ENCODE data around the gene KIF5C. TPM values are rescaled to one million over a fixed set of nuclear protein-coding genes. Genes with fewer than 3 reads are reported as not detected.

The KIF5C gene
- total RNA-seq, 1 donor from 2014 or later: 38.9 TPM

DNA sequence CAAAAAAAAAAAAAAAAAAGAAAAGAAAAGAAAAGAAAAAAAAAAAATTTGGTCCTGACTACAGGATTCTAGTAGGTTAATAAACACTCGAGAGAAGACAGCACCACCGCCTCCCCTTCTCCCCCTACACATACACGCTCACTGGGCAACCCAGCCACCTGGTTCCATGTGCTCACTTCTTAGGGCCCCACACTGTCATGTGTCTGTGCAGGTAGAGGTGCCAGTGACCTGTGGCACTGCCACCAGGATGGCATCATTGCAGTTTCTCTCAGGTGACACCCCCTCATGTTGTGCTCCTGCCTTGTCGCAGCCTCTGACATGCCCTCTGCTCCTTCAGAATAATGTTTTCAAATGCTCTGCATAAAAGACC lies 123.8 kb downstream of the KIF5C start:
- H3K4me3 Mint-ChIP-seq: no peak overlapping the region
- H3K4me1 Mint-ChIP-seq (ENCODE audit: unreplicated experiment): peaks cover 16% of the 10 kb centered on the region
- DNase-seq (ENCODE audit: extremely low spot score, unreplicated experiment): no peak
- no peaks in the 10 kb centered on the region for H3K27me3 Mint-ChIP-seq
- H3K9me3 Mint-ChIP-seq: no peaks in the 10 kb centered on the region
- H3K27ac Mint-ChIP-seq: no peak overlapping the region
- TF ChIP-seq, protein P1, sequence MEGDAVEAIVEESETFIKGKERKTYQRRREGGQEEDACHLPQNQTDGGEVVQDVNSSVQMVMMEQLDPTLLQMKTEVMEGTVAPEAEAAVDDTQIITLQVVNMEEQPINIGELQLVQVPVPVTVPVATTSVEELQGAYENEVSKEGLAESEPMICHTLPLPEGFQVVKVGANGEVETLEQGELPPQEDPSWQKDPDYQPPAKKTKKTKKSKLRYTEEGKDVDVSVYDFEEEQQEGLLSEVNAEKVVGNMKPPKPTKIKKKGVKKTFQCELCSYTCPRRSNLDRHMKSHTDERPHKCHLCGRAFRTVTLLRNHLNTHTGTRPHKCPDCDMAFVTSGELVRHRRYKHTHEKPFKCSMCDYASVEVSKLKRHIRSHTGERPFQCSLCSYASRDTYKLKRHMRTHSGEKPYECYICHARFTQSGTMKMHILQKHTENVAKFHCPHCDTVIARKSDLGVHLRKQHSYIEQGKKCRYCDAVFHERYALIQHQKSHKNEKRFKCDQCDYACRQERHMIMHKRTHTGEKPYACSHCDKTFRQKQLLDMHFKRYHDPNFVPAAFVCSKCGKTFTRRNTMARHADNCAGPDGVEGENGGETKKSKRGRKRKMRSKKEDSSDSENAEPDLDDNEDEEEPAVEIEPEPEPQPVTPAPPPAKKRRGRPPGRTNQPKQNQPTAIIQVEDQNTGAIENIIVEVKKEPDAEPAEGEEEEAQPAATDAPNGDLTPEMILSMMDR (conservative IDR thresholded peaks at IDR 0.05): no peak
- peaks cover 36% of the 10 kb centered on the region for H3K36me3 Mint-ChIP-seq

DNA sequence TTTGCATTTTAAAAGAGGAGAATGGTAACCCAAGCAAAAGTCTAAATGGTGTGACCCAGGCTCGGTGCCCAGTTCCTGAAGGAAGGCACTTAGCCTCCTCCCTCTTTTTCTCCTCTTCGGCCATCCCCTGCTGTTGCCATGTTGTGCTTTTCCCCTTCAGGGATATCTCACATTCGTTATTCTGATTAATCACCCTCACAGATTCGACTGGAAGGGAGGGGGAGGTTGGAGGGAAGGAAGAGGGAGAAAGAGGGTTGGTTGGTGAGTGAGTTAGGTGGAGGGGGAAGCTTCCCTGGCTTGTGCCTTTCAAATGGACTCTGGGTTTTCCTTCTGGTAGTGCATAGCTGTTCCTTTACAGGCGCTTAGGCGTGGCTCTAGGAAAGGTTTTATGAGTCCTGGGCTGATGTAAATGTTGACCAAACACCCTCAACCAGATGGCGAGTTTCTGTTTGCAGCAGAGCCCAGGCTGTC lies 124.5 kb downstream of the KIF5C start:
- Mint-ChIP-seq H3K36me3 (peaks cover 37% of the 10 kb centered on the region), H3K4me3 (no peak overlapping the region), H3K4me1 (ENCODE audit: unreplicated experiment) (peaks cover 18% of the 10 kb centered on the region), H3K9me3 (no peaks in the 10 kb centered on the region), H3K27me3 (no peaks in the 10 kb centered on the region), H3K27ac (no peak overlapping the region)
- TF ChIP-seq, protein P1 (conservative IDR thresholded peaks at IDR 0.05): no peak
- DNase-seq (ENCODE audit: extremely low spot score, unreplicated experiment): no peak

DNA sequence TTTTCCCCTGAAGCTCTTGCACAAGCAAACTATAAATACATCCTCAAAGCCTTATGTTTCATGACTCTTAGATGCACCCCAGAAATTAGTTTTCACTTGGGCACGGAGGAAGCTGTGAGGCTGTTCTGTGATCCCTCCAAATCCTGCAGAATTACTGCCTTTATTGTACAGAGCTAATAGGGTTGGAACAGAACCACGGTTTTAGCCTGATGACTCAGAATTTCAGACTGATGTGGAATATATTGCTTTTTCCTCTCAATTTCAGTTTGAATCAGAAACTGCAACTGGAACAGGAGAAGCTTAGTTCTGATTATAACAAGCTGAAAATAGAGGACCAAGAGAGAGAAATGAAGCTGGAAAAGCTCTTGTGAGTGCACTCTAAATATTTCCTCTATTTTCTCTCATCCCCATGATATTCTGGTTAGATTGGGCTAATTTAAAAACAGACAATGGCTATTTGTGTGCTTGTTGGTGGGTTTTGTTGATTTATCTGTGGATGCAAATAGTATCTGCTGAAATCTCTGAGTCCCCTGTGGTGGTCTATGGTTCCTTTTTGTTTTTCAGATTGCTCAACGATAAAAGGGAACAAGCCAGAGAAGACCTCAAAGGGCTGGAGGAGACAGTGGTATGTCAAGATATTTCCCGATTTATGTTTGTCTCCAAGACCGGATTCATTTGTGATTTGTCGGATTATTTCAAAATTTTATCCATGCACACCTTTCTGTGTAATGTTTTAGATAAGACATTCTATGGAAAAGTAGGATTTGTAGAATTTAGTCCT lies 125.3 kb downstream of the KIF5C start:
- H3K4me1 Mint-ChIP-seq (ENCODE audit: unreplicated experiment): peaks cover 27% of the 10 kb centered on the region
- H3K36me3 Mint-ChIP-seq: peaks cover 32% of the 10 kb centered on the region
- H3K27me3 Mint-ChIP-seq: no peaks in the 10 kb centered on the region
- no peak overlapping the region for H3K4me3 Mint-ChIP-seq
- H3K9me3 Mint-ChIP-seq: no peaks in the 10 kb centered on the region
- TF ChIP-seq, protein P1 (conservative IDR thresholded peaks at IDR 0.05): no peak
- no peak for DNase-seq (ENCODE audit: extremely low spot score, unreplicated experiment)
- H3K27ac Mint-ChIP-seq: no peak overlapping the region

DNA sequence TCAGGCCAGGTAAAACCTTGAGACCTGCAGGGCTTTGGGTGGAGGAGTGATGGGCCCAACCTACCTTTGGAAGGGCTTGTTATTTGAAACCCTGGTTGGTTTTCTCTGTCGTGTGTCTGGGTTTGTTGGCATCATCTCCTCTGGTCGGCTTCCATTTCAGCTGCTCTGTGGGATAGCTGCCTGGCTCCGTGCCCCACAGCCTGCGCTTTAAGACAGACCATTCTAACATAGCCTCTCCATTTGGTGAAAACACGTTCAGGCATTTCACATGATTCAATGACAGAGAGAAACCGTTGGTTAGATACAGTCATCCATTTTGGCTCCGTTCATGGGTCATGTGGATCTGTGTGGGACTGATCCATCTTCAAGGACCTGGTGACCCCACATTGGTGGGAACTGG lies 126.5 kb downstream of the KIF5C start:
- H3K27me3 Mint-ChIP-seq: no peaks in the 10 kb centered on the region
- TF ChIP-seq, protein P1 (conservative IDR thresholded peaks at IDR 0.05): no peak
- H3K27ac Mint-ChIP-seq: no peak overlapping the region
- H3K36me3 Mint-ChIP-seq: peaks cover 36% of the 10 kb centered on the region
- DNase-seq (ENCODE audit: extremely low spot score, unreplicated experiment): no peak
- no peaks in the 10 kb centered on the region for H3K9me3 Mint-ChIP-seq
- H3K4me1 Mint-ChIP-seq (ENCODE audit: unreplicated experiment): peaks cover 38% of the 10 kb centered on the region
- H3K4me3 Mint-ChIP-seq: no peak overlapping the region

DNA sequence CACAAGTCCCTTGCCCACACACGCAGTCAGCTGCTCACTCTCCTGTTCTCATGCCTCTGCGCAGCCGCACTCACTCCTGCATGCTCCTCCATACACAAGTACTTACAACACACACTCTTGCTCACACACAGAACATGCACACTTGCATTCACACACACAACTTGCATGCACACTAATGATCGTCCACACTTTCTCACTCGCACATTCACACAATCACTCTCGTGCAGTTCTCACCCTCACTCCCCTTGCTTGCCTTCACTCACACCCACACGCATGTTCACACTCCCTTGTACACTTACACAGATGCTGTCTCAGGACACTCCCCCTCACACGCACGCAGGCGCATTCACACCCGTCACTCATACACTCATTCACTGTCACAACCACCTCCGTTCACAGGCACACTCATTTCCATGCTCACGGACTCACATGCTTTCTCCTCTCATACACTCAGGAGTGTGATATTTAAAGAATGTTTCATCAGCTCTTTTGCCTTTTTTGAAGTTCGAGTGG lies 127.4 kb downstream of the KIF5C start:
- no peaks in the 10 kb centered on the region for H3K9me3 Mint-ChIP-seq
- H3K36me3 Mint-ChIP-seq: peaks cover 34% of the 10 kb centered on the region
- H3K27me3 Mint-ChIP-seq: no peaks in the 10 kb centered on the region
- H3K4me3 Mint-ChIP-seq: no peak overlapping the region
- peaks cover 39% of the 10 kb centered on the region for H3K4me1 Mint-ChIP-seq (ENCODE audit: unreplicated experiment)
- no peak for DNase-seq (ENCODE audit: extremely low spot score, unreplicated experiment)
- TF ChIP-seq, protein P1 (conservative IDR thresholded peaks at IDR 0.05): no peak
- H3K27ac Mint-ChIP-seq: peak overlapping the region; percentile 3
